Neural cell (in vitro differentiated cells): ENCODE results near the gene LRIG2. TPM values are rescaled to one million over a fixed set of nuclear protein-coding genes. Genes with fewer than 3 reads are reported as not detected.
"Not testable (repeated sequence)": the region's sequence is repeated elsewhere in the genome, so short reads cannot be mapped to it uniquely, and the experiment has no call there.

Source experiments
- H2AFZ ChIP-seq: fragments of 200-600, 300-800 bp; sonication (generic), shearing (Covaris generic); 2 replicates; pipeline ENCODE4 v1.6.0; 2014; ENCODE audit warnings: low read depth, mild to moderate bottlenecking, antibody characterized with exemption, low read length, moderate library complexity
- H3F3A ChIP-seq: fragments of 200-600 bp; shearing (Covaris generic); 2 replicates; pipeline ENCODE4 v1.6.1; 2016; ENCODE audit warnings: mild to moderate bottlenecking, moderate library complexity, mixed read lengths, antibody characterized with exemption, low read length; ENCODE audit not compliant: insufficient read depth, poor library complexity, severe bottlenecking
- H3K27ac ChIP-seq: fragments of 200-600, 300-800 bp; sonication (generic), shearing (Covaris generic); 2 replicates; pipeline ENCODE4 v1.5.1; 2014; ENCODE audit warnings: mild to moderate bottlenecking, low read length, moderate library complexity
- H3K27me3 ChIP-seq: fragments of 300-800, 200-600 bp; sonication (generic), shearing (Covaris generic); 2 replicates; pipeline ENCODE4 v1.6.0; 2014; ENCODE audit warnings: mild to moderate bottlenecking, low read depth, low read length, moderate library complexity; ENCODE audit not compliant: insufficient read depth
- H3K36me3 ChIP-seq: fragments of 300-800, 200-600 bp; sonication (generic), shearing (Covaris generic); 2 replicates; pipeline ENCODE4 v1.5.1; 2014; ENCODE audit warnings: mild to moderate bottlenecking, antibody characterized with exemption, low read length, moderate library complexity; ENCODE audit not compliant: insufficient read depth
- H3K4me2 ChIP-seq: fragments of 300-800, 200-600 bp; sonication (generic), shearing (Covaris generic); 2 replicates; pipeline ENCODE4 v1.6.0; 2014; ENCODE audit warnings: mild to moderate bottlenecking, low read length
- H3K4me3 ChIP-seq: fragments of 300-800, 200-600 bp; sonication (generic), shearing (Covaris generic); 2 replicates; pipeline ENCODE4 v1.5.1; 2014; ENCODE audit warnings: mild to moderate bottlenecking, low read length, moderate library complexity
- H3K79me2 ChIP-seq: fragments of 200-600 bp; shearing (Covaris generic); replicated peaks from 2 replicates; pipeline ENCODE4 v1.6.0; 2014; ENCODE audit warnings: mild to moderate bottlenecking, low read length, moderate library complexity; ENCODE audit not compliant: insufficient read depth
- H3K9ac ChIP-seq: fragments of 300-800, 200-600 bp; sonication (generic), shearing (Covaris generic); 2 replicates; pipeline ENCODE4 v1.6.1; 2016; ENCODE audit warnings: mild to moderate bottlenecking, low read length, mixed read lengths
- H3K9me2 ChIP-seq: fragments of 200-600 bp; shearing (Covaris generic); 2 replicates; pipeline ENCODE4 v1.6.1; 2016; ENCODE audit warnings: mild to moderate bottlenecking, low read length, mixed read lengths; ENCODE audit not compliant: insufficient read depth
- H3K9me3 ChIP-seq: fragments of 200-600, 300-800 bp; sonication (generic), shearing (Covaris generic); 2 replicates; pipeline ENCODE4 v1.6.1; 2016; ENCODE audit warnings: mild to moderate bottlenecking, mixed run types, low read length, moderate library complexity, mixed read lengths
- H4K20me1 ChIP-seq: fragments of 200-600 bp; shearing (Covaris generic); 2 replicates; pipeline ENCODE4 v1.6.1; 2016; ENCODE audit warnings: mild to moderate bottlenecking, mixed run types; ENCODE audit not compliant: insufficient read depth
- EP300 ChIP-seq: fragments of 450-650 bp; conservative IDR thresholded peaks from 2 replicates; pipeline ENCODE4 v1.6.1; 2014; ENCODE audit warnings: antibody characterized with exemption, mild to moderate bottlenecking, moderate library complexity; ENCODE audit not compliant: poor library complexity, severe bottlenecking
- EZH2 ChIP-seq: fragments of 200-600, 300-800 bp; shearing (Covaris generic), sonication (generic); IDR thresholded peaks from 2 replicates; pipeline ENCODE4 v1.6.1; 2014; ENCODE audit warnings: antibody characterized with exemption, low read length, borderline replicate concordance, mild to moderate bottlenecking; ENCODE audit not compliant: insufficient read depth, poor library complexity, severe bottlenecking
- MXI1 ChIP-seq: fragments of 450-650 bp; conservative IDR thresholded peaks from 2 replicates; pipeline ENCODE4 v1.6.1; 2014; ENCODE audit warnings: antibody characterized with exemption, mild to moderate bottlenecking; ENCODE audit not compliant: poor library complexity, severe bottlenecking
- POLR2AphosphoS5 ChIP-seq: IDR thresholded peaks from 2 replicates; pipeline ENCODE4 v1.6.1; 2012
- RAD21 ChIP-seq: fragments of 450-650 bp; conservative IDR thresholded peaks from 2 replicates; pipeline ENCODE4 v1.6.1; 2014; ENCODE audit warnings: antibody characterized with exemption, mild to moderate bottlenecking, moderate library complexity
- SMC3 ChIP-seq: fragments of 450-650 bp; conservative IDR thresholded peaks from 2 replicates; pipeline ENCODE4 v1.6.1; 2014; ENCODE audit warnings: antibody characterized with exemption, mild to moderate bottlenecking, moderate library complexity; ENCODE audit not compliant: poor library complexity
- TAF1 ChIP-seq: IDR thresholded peaks from 2 replicates; pipeline ENCODE4 v1.6.1; 2012; ENCODE audit warnings: low read depth
- polyA plus RNA-seq: library from polyadenylated mRNA; depleted of rRNA; stranded (reverse); fragments of >200 nt; gene quantifications from 2 replicates; pipeline ENCODE4 v1.2.3, GENCODE V29; 2014
- TF ChIP-seq, protein P1 (sequence below): IDR thresholded peaks from 2 replicates; pipeline ENCODE4 v1.6.1; 2012; ENCODE audit warnings: borderline replicate concordance
- TF ChIP-seq, protein P2 (sequence below): fragments of 450-650 bp; IDR thresholded peaks from 2 replicates; pipeline ENCODE4 v1.5.1; 2014; ENCODE audit warnings: antibody characterized with exemption, mild to moderate bottlenecking, moderate library complexity; ENCODE audit not compliant: poor library complexity, severe bottlenecking

The LRIG2 gene
- polyA plus RNA-seq, 1 donor from 2014 or later: 11.1 TPM

DNA sequence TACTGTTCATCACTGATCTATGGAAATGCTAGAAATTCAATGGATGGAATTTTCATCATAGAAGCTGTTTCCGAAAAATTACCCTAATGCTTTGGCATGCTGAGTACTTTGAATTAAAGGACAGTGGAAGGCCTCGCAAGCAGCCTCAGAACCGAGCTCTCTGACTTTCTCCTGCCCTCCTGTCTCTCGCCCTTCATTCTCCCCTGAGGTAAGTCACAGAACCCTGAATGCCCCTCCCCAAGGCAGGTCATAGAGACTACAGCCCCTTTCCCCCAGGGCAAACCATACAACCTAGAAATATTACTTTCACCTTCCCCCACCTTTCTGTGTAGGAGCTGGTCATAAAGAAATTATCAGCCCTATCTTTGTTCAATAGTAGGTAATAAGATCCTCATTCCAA lies 74.8 kb downstream of the LRIG2 start:
- no peaks in the 10 kb centered on the region for H3K27me3 ChIP-seq
- no peaks in the 10 kb centered on the region for H3K9me2 ChIP-seq
- no peak overlapping the region for H3K4me2 ChIP-seq
- no peak overlapping the region for H2AFZ ChIP-seq
- no peaks in the 10 kb centered on the region for H3K79me2 ChIP-seq
- H3F3A ChIP-seq: no peaks in the 10 kb centered on the region
- no peak overlapping the region for H3K9ac ChIP-seq
- no peak overlapping the region for H3K27ac ChIP-seq
- H4K20me1 ChIP-seq: no peaks in the 10 kb centered on the region
- H3K4me3 ChIP-seq: no peak overlapping the region
- H3K9me3 ChIP-seq: no peaks in the 10 kb centered on the region
- no peak for TF ChIP-seq SMC3
- TF ChIP-seq TAF1: no peak
- TF ChIP-seq, protein P1, sequence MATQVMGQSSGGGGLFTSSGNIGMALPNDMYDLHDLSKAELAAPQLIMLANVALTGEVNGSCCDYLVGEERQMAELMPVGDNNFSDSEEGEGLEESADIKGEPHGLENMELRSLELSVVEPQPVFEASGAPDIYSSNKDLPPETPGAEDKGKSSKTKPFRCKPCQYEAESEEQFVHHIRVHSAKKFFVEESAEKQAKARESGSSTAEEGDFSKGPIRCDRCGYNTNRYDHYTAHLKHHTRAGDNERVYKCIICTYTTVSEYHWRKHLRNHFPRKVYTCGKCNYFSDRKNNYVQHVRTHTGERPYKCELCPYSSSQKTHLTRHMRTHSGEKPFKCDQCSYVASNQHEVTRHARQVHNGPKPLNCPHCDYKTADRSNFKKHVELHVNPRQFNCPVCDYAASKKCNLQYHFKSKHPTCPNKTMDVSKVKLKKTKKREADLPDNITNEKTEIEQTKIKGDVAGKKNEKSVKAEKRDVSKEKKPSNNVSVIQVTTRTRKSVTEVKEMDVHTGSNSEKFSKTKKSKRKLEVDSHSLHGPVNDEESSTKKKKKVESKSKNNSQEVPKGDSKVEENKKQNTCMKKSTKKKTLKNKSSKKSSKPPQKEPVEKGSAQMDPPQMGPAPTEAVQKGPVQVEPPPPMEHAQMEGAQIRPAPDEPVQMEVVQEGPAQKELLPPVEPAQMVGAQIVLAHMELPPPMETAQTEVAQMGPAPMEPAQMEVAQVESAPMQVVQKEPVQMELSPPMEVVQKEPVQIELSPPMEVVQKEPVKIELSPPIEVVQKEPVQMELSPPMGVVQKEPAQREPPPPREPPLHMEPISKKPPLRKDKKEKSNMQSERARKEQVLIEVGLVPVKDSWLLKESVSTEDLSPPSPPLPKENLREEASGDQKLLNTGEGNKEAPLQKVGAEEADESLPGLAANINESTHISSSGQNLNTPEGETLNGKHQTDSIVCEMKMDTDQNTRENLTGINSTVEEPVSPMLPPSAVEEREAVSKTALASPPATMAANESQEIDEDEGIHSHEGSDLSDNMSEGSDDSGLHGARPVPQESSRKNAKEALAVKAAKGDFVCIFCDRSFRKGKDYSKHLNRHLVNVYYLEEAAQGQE: no peak
- TF ChIP-seq EP300: no peak
- no peak for TF ChIP-seq POLR2AphosphoS5
- no peaks in the 10 kb centered on the region for H3K36me3 ChIP-seq

DNA sequence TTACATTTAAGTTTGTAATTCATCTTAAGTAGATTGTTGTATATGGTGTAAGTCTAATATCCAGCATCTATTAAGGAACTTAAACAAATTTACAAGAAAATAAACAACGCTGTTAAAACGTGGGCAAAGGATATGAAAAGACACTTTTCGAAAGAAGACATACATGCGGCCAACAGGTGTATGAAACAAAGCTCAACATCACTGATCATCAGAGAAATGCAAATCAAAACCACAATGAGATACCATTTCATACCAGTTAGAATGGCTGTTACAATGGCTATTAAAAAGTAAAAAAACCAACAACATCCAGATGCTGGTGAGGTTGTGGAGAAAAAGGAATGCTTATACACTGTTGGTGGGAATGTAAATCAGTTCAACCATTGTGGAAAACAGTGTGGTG lies 77.5 kb downstream of the LRIG2 start:
- not testable (repeated sequence) for H3K9me3 ChIP-seq

DNA sequence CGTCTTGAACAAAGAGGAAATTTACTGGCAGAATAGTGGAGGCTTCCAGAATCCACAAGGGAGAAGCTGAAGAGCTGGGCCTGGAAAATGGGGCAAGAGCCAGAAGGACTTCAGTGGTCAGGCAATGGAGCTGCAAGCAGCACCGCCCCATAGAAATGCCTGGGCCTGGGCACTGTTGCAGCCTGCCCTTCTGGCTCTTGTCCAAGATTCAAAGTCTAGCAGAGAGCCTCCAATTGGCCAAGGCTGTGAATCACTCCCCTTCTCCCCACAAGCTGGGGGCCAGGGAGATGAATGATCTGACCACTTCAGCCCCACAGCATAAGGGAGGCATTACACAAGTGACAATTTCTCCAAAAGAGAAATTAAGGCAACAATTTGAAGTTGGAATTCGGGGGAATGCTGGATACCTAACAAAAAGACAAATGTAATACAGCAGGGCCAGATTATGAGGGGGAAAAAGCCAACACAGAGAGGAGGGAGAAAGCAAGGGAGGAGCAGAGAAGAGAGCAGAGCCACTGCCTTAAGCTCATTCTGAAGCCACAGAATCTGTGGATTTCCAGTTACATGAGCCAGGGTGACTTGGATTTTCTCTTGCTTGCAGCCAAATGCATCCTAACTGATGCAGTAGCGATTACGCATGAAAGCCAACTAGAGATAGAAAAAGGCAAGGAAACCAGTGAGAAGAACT lies 80.3 kb downstream of the LRIG2 start:
- Histone ChIP-seq H3K79me2 (no peaks in the 10 kb centered on the region), H3K27ac (no peak overlapping the region), H3F3A (no peaks in the 10 kb centered on the region), H3K9ac (no peak overlapping the region), H3K4me2 (no peak overlapping the region), H4K20me1 (no peaks in the 10 kb centered on the region), H3K4me3 (no peak overlapping the region), H3K9me2 (no peaks in the 10 kb centered on the region), H3K36me3 (no peaks in the 10 kb centered on the region), H2AFZ (no peak overlapping the region), H3K27me3 (no peaks in the 10 kb centered on the region), H3K9me3 (peaks cover 4% of the 10 kb centered on the region)
- TF ChIP-seq EP300 (no peak), EZH2 (no peak), SMC3 (no peak), MXI1 (no peak), POLR2AphosphoS5 (no peak), RAD21 (no peak), TAF1 (no peak)
- TF ChIP-seq, protein P2, sequence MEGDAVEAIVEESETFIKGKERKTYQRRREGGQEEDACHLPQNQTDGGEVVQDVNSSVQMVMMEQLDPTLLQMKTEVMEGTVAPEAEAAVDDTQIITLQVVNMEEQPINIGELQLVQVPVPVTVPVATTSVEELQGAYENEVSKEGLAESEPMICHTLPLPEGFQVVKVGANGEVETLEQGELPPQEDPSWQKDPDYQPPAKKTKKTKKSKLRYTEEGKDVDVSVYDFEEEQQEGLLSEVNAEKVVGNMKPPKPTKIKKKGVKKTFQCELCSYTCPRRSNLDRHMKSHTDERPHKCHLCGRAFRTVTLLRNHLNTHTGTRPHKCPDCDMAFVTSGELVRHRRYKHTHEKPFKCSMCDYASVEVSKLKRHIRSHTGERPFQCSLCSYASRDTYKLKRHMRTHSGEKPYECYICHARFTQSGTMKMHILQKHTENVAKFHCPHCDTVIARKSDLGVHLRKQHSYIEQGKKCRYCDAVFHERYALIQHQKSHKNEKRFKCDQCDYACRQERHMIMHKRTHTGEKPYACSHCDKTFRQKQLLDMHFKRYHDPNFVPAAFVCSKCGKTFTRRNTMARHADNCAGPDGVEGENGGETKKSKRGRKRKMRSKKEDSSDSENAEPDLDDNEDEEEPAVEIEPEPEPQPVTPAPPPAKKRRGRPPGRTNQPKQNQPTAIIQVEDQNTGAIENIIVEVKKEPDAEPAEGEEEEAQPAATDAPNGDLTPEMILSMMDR: no peak
- TF ChIP-seq, protein P1: no peak

More for the DNA sequence above, 77.5 kb downstream of the LRIG2 start:
- H3F3A ChIP-seq, H3K4me3 ChIP-seq, H3K36me3 ChIP-seq, H3K27me3 ChIP-seq, H4K20me1 ChIP-seq, H3K27ac ChIP-seq, H3K4me2 ChIP-seq, H3K9me2 ChIP-seq, H3K79me2 ChIP-seq, H3K9ac ChIP-seq, H2AFZ ChIP-seq: not testable (repeated sequence)
